Fibroblast of pulmonary artery (primary cell): ENCODE measurements around the gene CD300A.

Source experiments
- DNase-seq: peaks from one replicate; pipeline ENCODE4 v3.0.0-alpha.2; 2010; ENCODE audit warnings: low read depth
- H3K4me3 ChIP-seq: replicated peaks from 2 replicates; pipeline ENCODE4 v1.5.1; 2011; ENCODE audit warnings: low read depth, mild to moderate bottlenecking, control low read depth, low read length, moderate library complexity
- TF ChIP-seq, protein P1 (sequence below): IDR thresholded peaks from 2 replicates; pipeline ENCODE4 v1.5.1; 2011; ENCODE audit warnings: mild to moderate bottlenecking, control low read depth, low read length, inconsistent platforms; ENCODE audit errors: missing control alignments

The CD300A gene

DNA sequence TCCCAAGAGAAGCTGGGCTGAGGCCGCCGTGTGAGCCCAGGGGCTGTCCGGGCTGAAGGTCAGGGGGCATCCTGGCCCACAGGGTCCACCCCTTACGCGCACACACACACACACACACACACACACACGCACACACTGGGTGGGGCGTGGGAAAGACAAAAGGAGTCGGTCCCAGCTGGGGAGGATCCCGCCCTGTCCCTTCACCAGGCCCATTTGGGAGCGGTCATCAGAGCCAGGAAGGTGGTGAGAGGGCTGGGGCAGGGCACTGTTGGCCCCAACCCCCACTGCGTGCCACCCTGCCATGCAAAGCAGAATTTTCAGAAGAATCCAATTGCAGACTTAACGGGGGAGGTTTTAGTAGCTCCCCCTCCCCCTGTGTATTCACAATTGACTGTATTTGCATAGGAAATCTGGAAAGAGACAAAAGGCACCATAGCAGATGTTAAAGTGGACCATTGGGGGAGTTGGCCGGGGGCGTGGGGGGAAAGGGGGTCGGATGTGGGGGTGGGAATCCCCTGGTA is 11.3 kb upstream of the CD300A start:
- H3K4me3 ChIP-seq = no peak overlapping the region
- TF ChIP-seq, protein P1, sequence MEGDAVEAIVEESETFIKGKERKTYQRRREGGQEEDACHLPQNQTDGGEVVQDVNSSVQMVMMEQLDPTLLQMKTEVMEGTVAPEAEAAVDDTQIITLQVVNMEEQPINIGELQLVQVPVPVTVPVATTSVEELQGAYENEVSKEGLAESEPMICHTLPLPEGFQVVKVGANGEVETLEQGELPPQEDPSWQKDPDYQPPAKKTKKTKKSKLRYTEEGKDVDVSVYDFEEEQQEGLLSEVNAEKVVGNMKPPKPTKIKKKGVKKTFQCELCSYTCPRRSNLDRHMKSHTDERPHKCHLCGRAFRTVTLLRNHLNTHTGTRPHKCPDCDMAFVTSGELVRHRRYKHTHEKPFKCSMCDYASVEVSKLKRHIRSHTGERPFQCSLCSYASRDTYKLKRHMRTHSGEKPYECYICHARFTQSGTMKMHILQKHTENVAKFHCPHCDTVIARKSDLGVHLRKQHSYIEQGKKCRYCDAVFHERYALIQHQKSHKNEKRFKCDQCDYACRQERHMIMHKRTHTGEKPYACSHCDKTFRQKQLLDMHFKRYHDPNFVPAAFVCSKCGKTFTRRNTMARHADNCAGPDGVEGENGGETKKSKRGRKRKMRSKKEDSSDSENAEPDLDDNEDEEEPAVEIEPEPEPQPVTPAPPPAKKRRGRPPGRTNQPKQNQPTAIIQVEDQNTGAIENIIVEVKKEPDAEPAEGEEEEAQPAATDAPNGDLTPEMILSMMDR = no peak
- DNase-seq = no peak

DNA sequence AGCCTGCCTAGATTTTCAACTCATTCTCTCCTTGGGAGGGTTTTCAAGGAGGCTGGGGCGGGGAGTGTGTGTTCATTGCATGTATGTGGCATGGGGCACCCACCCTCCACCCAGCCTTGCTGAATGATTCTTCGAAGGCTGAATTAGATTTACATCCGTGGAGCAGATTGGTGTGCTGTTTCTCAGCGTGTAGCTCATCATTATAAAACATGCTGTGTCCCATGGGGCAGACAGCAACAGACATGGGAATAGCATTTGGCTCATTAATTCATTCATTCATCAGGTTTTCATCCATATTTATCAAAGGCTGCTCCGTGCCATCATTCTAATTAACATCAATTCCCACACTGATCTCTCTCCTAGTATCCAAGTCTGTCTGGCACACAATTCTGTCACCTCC is 10.6 kb upstream of the CD300A start:
- DNase-seq = no peak
- TF ChIP-seq, protein P1 = no peak
- no peak overlapping the region for H3K4me3 ChIP-seq

DNA sequence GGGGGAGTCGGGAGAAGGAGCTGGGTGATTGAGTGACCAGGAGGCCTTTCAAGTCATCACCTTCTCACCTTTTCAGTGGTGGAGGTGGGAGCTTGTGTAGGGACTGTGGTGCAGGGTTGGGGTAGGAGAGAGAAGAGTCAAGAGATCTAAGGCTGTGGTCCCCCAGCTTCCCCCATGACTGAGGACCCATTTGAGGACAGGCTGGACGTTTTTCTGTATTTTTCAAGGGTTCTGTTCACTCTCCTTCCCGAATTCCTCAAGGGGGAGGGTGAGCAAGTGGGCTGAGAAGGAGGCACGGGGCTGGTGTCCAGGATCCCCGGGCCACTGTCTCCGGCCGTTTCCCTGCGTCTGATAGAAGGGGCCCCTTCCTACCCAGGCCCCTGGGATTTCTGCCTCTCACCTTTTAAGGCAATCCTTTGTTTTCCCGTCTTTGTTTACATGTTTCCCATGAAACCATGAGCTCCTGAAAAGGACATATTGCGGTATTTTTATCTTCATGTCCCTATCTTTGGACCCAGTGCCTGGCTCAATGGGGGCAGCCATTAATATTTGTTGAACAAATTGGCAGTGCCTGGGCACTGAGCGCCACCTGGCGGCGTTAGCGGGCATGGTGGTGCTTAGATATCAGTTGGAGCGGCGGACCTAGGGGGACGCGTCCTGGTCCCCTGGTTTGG is 9.2 kb upstream of the CD300A start:
- no peak overlapping the region for H3K4me3 ChIP-seq
- TF ChIP-seq, protein P1 = peak; percentile 85
- peak; percentile 73 for DNase-seq

DNA sequence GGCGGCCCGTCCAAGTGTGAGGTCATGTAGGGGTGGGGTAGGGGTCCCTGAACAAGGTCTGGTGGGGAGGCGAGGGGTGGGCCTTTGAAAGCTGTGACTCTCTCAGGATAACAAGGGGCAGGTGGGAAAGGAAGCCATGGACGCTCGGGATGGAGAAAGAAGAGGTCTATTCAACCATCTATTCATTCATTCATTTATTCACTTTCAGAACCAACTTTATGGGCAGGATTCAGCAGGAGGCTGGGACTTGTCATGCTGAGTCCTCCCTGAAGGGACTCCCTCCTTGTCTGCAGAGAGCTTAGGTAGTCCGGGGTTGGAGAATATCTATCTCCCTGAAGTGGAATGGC is 8.6 kb upstream of the CD300A start:
- no peak for DNase-seq
- TF ChIP-seq, protein P1 = no peak
- H3K4me3 ChIP-seq = no peak overlapping the region

DNA sequence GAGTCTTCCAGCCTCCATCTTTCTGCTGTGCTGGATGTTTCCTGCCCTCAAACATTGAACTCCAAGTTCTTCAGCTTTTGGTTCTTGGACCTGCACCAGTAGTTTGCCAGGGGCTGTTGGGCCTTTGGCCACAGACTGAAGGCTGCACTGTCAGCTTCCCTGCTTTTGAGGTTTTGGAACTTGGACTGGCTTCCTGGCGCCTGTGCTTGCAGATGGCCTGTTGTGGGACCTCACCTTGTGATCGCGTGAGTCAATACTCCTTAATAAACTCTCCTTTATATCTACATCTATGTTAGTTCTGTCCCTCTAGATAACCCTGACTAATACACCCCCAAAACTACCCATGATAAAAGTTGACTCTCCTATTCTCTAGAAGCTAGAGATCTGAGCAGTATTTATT is 7.6 kb upstream of the CD300A start:
- DNase-seq = no peak
- H3K4me3 ChIP-seq = no peak overlapping the region
- TF ChIP-seq, protein P1 = no peak

DNA sequence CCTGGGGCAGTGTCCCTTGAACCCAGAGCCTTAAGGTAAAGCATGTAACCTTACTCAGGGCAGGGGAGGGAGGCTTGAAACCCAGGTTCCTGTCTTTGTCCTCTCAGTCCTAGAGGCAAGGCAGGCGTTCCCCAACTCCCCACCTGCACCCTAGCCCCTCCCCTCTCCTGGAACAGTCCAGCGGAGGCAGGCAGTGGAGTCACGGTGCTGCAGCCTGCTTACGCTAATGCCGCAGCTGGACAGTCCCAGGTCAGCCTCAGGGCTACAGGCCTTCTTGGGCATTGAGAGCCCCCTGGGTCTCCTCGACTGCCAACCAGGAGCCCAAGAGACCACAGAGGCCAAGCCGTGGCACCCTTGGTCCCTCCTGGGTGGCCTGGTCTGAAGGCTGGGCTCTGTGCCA is 6.8 kb upstream of the CD300A start:
- TF ChIP-seq, protein P1 = no peak
- no peak for DNase-seq
- no peak overlapping the region for H3K4me3 ChIP-seq

DNA sequence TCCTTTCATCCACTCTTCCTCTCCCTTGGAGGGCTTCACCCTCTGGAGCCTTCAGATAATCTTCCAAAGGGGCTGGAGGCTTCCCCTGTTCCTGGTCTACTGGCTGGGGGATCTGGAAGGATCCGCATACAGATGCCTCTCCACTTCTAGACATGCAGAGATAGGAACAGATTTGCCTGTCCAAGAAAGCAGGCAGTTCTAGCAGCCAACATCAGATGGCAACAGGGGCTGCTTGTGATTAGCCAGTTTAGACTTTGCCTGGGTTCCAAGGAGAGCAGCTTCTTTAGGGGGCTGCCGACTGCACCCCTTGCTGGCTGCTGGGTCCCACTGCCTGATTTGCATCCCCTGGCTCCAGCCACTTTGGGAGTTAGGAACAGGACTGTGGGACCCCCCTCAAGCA is 6.2 kb upstream of the CD300A start:
- DNase-seq = no peak
- no peak overlapping the region for H3K4me3 ChIP-seq
- TF ChIP-seq, protein P1 = no peak
